ELF-1 (cell line): ENCODE data around the gene HESX1.

Experiments
- DNase-seq: peaks from one replicate; pipeline ENCODE4 v3.0.0-alpha.2; 2016; ENCODE audit warnings: low read depth, low spot score

Gene HESX1

DNA sequence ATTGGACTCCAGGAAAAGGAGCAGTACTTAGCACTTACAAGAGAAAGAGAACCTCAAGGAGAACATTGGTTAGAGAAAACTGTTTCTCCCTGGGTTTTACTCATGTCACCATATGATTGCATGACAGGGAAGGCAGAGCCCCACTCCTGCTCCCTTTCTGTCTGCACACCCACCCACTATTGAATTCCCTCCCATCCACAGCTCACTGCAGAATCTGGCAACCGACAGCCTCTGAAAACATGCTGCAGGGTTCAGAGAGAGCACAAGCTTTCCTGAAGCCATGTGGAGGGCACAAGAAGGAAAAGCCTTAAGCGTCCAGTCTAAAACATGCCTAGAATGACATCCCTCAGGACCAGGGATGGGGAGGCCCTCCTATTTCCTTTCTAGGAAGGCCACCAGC lies 31.6 kb downstream of the HESX1 start:
- DNase-seq = no peak

DNA sequence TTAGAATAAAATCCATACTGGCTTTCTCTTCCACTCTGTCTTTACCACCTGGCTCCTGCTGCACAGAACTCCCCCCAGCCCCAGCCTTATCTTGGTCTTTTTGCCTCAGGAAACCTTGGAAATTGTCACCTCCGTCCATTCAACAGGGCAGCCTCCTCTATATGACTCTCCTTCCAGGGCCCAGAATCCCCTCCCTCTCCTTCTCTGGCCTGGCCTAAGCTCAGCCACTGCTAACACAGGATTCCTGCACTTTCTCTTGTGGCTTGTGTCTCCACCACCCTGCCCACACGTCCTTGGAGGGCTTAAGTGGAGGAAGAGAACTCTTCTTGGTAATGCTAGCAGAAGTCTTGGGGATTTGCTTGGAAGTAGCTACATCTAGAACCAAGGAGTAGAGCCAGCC lies 33.1 kb downstream of the HESX1 start:
- no peak for DNase-seq

DNA sequence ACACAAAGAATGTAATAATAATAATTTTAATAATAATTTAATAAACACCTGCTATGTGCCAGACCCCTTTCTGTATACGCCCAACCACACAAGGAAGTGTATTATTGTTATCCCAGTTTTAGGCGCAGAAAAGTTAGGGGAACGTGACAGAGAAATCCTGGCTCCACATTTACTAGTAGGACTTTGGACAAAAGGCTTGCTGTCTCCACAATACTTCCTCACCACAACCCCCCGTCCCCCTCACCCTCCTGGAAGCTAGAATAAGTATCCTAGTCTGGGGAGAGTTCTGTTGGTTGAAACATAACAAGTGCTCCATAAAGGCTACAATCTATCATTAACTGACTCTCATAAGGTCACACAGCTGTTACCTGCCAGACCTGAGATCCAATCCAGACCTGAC lies 34.1 kb downstream of the HESX1 start:
- DNase-seq = no peak

DNA sequence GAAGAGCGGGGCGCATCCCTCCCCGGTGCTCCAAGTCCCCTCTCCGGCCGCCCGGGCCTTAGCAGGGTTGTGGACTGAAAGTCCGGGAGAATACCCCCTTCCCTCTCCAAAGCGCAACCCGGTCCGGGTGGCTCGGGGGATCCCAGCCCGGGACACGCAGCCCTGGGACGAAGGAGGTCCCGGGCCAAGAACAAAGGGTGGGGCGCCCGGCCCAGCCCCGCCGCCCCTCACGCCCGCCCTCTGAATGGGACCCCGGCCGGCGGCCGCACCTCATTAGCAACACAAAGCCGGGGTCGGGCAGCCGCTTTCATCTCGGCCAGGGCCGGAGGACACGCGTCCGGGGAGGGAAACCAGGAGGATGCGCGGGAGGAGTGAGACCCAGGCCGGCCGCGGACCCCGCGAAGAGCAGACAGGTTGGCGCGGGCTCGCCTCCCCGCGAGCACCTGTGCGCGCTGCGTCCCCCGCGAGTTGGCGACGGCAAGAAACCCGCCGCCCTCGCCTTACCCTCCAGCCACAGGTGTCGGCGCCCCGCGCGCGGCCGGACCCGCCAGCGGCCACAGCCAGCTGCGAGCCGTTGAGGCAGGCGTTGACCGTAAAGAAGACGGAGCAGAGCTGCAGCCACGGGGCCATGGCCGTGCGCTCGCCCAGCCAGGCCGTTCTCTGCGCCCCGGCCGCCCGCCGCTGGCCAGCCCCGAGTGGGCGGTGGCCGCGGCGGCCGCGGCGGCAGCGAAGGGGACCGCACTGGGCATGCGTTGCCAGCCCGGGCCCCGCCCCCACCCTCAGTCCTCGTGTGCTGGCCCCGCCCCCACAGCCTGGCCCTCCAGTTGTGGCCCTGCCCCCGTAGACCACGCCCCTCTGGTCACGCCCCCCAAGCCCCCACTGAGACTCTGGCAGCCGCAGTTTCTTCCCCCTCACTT lies 34.9 kb downstream of the HESX1 start, which contains the start of gene IL17RD:
TSS of gene IL17RD (minus strand) at position 697 of the 917 bp plus-strand sequence. CDS start at position 630, 67 bp downstream.
- peak; percentile 82 for DNase-seq

DNA sequence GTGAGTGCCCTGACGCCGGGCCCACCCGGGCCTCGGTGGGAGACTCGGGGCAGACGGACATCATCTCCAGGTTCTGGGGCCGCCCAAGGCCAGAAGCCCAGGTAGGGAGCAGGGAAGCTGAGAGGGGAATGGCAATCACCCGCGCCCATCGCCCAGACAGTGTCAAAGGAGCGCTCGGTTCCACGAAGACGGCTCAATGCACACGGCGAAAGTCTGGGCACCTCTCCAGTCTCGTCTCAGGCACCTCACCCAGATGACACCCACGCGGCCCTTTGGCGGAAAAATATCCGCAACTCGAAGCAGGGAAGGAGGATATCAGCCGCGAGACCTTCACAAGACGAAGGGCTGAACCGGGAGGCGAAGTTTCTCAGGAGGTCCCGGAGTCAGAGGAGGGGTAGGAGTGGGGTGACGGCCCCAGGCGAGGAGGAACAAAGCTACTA lies 35.5 kb downstream of the HESX1 start:
- no peak for DNase-seq

DNA sequence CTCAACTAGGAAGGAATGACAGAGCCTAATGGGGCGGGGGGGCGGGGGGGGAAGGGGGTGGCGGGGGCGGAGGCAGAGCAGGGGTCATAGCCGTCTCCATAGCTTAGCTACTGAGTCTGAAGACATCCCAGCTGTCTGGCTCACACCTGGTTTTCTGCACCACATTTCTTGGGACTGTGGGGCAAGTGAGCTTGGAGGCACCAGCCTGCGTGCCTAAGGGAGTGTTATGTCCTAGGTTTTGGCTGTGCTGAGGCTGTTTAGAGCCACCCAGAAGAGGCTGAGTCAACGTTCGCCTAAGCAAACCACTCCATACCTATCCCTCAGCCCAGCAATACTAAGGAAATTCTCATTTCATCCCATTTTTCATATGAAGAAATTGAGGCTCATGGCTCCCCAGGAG lies 36.0 kb downstream of the HESX1 start:
- DNase-seq = no peak

DNA sequence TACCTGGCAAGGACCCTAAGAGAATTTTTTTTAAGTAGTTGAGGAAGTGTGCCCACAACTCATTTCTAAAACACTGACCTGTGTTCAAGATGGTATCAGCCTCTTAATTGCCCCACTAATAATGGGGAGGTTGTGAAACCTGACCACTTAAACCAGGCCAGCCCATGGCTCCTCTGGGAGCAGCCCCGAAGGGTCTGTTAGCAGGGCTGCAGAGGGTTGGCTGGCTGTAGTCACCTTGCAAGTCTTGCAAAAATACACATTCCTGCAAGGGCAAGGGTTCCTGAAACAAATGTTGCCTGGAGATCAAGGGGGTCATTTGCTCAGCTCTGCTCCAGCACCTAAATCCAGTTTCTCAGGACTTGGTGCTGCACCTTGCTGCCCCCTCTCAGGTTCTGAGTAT lies 37.9 kb downstream of the HESX1 start:
- DNase-seq = peak; percentile 71

DNA sequence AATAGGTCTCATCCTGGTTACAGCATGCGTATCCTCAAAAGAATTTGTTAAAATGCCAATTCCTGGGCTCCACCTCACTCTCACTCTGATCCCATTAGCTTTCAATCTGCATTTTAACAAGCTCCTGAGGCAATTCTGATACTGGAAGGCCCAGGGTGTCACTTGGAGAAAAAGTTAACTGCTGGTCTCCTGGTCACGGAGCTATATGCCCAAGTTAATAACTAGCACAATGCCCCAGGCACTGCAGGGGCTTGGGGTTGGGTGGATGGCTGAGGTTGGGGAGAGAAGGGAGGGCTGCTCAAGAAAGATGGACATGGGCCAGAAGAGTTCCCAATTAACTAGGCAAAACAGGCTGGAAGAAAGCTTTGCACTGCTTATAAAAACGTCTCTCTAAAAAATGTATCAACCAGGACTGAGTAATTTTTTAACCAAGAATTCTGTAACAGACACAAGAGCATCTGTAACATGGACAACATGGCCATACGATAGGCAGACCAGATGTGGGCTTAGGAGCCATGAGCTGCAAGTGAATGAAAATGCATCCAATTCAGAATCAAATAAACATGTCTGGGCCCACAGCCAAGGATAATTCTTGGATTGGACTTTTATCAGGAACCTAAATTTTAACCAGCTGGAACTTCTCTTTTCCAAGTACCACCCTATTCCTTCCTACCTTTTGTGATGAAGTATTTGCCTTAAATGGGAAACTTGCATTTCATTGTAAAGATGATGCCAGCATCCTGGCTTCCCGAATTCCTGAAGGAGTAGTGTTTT lies 38.8 kb downstream of the HESX1 start:
- DNase-seq = peak; percentile 61

DNA sequence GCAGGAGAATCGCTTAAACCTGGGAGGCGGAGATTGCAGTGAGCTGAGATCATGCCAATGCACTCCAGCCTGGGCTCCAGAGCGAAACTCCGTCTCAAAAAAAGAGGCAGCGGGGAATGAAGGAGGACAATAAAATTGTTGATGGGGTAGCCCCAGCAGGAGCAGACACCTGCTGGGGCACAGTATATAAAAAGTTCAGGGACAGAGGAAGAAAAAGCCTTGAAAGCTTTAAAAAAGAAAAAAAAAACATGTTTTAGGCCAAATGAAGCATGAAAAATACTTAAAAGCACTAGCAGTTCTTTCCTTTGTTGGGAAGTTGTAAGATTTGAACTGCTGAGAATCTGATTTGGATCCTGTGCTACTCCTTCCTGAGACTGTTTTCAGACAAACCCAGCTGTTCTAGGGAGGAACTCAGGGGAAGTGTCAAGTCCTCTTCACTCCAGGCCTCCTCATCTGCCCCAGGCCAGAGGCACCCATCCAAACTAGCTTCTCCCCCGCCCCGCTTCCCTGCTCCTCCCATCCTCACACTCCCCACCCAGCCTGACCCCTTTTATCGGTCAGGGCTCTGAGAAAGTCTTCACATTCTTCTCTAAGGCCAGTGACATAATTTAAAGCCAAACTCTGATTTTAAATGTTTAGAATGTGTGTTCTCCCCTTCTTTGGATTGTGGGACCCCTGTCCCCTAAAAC lies 39.6 kb downstream of the HESX1 start:
- peak; percentile 77 for DNase-seq

DNA sequence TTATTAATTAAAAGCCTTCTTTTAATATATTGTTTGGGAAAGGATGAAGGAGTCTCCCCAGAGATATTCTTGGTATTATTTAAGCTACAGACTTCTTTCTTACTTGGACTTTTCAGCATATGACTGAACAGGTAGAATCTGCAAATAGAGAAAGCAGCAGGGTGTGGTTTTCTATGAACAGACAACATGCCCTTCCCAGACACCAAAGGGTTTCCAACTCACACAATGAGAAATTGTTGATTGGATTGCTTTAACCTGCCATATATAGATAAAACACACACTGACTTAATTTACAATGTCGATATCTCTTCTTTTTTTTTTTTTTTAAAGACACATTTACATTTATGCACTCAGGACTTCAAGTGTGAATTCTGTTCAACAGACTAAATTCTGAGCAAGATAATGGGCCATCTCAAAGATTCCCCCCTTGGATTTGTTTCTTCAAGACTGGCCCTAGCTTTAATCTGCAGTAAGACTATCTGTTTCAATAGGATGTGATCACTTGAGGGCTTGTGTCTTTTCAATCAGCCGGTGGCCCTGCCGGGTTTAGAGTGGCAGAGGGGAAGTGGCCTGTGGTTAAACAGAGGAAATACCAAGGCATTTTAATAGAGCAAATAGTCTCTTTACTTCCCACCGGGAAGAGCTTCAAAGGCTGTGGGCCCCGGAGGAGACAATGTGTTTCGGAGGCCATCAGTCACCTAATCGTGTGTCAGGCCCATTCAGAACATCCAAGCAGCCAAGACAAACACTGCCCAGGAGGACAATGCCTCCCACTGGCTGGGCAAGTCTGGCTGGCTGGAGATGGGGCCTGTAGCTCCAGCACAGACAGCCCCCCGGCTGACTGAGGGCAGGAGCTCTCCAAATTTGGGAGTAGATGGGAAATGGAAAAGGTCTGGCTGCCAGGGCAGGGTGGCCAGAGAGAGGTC lies 40.7 kb downstream of the HESX1 start:
- DNase-seq = peak; percentile 95

DNA sequence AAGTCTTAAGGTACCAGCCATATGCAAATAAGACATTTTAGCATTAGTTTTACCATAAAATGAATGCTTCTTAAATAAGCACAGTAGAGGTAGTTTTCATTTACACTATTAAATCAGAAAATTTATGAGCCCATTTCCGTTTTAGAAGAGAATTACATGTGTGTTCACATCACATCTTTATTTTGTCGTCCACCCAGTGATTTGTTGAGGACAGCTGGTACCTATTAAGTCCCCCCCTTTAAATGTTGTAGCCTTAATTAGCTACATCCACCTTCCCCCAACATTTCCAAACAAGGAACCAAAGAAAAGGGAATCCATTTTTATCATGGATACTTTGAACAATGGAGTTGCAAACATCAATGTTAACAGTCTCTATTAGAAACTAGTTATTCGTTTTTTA lies 41.5 kb downstream of the HESX1 start:
- no peak for DNase-seq

DNA sequence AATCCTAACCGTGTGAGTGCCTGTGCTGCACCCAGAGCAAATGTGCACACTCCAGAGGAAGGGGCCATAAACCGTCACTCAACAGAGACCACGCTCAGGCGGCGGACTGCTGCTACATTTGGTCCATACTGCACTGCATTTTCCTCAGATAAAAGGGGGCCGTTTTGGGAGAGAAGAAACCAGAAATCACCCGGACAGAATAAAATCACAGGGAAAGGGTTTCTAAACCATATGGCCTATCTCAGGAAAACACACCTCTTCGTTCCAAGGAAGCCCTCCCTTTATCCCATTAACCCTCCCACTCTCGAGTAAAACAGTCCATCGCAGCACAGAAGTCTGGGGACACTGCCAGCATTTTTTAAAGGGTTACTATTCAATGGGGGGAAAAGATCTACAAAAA lies 42.2 kb downstream of the HESX1 start:
- DNase-seq = no peak

DNA sequence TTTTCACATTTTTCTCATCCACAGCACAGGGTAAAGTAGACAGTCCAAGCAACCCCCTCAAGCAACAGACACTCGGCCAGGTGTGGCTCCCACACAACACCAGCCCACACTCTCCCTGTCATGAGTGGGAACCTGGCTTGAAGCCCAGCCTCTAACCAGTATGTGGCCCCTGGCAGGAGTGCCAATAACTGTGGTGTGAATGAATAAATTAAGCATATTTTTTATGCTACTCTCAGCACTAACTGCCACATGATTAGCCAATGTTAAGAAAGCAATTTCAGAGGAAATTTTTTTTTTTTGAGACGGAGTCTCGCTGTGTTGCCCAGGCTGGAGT lies 44.5 kb downstream of the HESX1 start:
- DNase-seq = no peak

DNA sequence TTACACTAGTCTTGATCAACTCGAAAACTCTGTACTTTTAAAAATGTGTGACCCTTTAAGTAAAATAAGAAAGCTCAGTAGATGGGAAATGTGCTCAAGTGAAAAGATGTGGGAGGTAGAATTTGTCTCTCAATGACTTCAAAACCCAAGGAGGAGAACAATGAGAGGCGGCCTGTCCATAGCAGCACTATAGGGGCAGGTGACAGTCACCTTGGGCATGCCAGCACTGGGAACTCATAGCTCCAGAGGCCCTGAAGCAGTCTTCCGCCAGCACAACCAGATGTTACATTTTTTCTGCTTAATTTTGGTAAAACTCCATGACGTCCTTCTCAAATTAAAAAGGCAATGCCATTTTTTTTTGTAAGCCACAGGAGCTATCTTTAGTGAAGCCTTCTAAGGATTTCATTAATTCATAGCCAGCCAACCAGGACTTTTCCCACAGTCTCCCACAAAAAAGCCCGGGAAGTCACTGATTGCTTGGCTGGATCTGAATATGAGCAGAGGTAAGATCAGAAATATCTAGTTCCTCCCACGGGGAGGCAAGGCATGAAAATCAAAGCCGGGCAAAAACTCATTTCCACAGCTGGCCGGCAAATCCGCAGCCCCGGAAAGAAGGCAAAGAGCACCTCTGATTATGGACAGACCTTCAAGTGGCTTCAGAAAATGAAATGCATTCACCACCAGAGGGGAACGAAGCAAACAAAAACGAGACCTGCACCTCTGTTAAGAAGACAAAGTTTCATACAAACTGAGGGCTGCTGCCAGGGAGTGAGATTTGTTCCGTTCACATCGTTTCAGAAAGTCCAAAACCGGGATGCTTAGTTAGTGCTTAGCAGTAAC lies 45.1 kb downstream of the HESX1 start:
- DNase-seq = no peak

DNA sequence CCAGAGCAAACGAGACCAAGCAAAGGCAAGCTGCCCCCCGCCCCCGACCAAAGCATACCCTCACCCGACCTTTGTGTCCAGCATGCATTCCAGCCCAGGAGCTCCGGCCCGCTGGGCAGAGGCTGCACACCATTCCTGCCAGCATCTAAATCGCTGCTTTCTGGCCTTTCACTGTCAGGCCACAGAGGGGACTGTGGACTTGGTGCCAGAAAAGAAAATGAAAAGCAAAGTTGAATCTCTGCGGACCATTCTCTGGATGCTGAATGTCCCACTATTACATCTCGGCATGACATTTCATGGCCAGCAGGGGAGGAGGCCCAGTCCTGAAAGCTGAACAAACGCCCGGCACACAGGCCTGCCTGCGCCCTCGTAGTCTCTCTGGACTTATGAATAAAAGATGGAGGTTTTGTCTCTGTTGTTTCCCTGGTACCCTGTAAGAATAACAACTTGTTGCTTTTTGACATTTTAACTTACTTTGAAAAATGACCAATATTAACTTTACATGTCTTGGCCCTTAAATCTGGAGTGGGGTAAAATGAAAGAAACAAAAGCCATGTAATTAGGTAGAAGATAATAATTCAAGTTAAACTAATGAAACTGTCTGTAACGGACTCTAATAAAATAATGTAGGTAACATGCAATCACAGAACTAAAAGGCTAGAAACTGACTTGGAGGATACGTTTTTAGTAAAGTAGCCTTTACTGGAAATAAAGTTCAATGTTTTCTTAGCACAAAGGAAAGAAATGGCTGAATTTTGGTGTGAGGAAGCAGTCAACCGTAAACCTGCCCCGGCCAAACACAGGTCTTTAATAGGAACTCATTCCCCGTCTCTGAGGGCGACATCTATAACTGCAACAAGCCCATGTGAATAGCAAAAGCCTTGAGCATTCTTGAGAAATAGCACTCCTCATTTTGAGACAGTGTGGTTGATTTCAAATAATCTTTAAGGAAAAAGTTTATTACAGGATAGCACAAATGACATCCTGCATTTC lies 47.3 kb downstream of the HESX1 start:
- DNase-seq = no peak

DNA sequence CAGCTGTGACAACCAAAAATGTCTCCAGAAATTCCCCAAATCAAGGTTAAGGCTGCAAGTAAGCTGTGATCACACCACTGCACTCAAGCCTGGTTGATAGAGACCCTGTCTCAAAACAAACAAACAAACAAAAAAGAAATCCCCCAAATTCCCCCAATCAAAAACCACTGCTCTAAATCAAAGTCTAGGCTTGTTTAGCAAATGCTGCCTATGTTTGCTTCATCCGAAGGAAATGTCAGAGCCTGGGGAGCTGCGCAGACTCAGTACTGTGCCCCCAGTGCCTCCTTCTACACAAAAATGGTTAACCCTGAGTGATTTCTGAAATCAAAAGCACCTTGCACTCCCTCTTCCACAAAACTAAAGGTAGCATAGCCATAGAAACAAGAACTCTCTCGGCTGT lies 48.0 kb downstream of the HESX1 start:
- DNase-seq = no peak

DNA sequence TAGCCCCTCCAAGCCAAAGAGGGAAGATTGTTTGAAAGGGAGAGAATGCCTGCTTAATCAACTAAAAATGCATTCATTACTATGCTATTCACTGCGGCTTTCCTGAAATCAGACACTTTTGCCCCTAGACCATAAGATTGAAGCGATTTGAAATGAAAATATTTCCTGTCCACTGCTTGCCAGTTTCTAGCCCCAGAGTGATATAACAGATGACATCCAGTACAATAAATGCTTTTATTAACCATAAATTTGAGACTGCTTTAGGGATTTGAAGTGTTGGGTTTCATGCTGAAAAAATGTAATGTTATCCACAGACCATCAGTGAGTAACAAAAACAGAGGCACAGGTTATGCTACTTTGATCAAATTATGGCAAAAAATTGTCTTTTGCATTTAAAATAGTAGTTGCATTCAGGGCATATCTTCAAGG lies 48.7 kb downstream of the HESX1 start:
- DNase-seq = no peak

DNA sequence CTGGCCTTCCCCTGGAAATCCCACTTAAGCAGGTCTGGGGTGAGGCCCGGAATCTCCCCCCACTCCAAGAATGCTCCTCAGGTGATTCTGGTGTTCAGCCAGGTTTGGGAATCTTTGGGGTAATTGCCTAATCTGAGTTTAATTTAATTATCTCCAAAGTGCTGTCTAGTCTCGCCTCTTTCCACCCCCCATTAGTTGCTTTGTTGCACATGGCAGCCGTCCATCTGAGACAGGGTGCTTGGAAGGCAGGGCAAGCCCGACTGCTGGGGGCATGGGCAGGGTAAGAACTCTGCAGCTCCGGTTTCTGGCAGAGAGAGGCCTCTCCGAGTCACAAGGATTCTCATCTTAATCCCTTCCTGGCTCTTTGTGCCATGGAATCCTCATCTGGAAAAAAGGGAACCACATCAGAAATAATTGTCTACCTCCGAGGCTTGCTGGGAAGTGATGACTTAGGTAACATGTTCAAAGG lies 49.6 kb downstream of the HESX1 start:
- DNase-seq = no peak
